CD8-positive, alpha-beta memory T cell (primary cell): Measurements from ENCODE around the gene ANO10. TPM values are rescaled to one million over a fixed set of nuclear protein-coding genes. Genes with fewer than 3 reads are reported as not detected.
"Not testable (repeated sequence)": the region's sequence is repeated elsewhere in the genome, so short reads cannot be mapped to it uniquely, and the experiment has no call there.

Experiments
- CTCF ChIA-PET: fragments of 350-600 bp; sonication (Branson Sonifier 250); formaldehyde crosslinking; loops from one replicate; lab custom pipeline; 2021; ENCODE audit warnings: antibody characterized with exemption; lab: Charles Lee
- POLR2A ChIA-PET: fragments of 350-600 bp; sonication (Branson Sonifier 250); formaldehyde crosslinking; loops from one replicate; lab custom pipeline; 2021; ENCODE audit warnings: antibody characterized with exemption; lab: Charles Lee
- DNase-seq, 5 donors: peaks; one replicate each; pipeline versions ENCODE4 v3.0.0 to v3.0.0-alpha.2; 2020 to 2022; ENCODE audit warnings: mixed read lengths in 1 of 5
- H3K27ac ChIP-seq: one replicate; pipeline ENCODE4 v1.7.0; 2013; ENCODE audit warnings: low read depth, mild to moderate bottlenecking, low read length, moderate library complexity
- H3K27me3 ChIP-seq: 2 replicates; pipeline ENCODE4 v1.7.0; 2013; ENCODE audit warnings: low read length, mild to moderate bottlenecking; ENCODE audit not compliant: insufficient read depth, poor library complexity, severe bottlenecking
- H3K36me3 ChIP-seq: 2 replicates; pipeline ENCODE4 v1.7.0; 2013; ENCODE audit warnings: mild to moderate bottlenecking, low read length, moderate library complexity; ENCODE audit not compliant: insufficient read depth
- H3K4me1 ChIP-seq: 2 replicates; pipeline ENCODE4 v1.7.0; 2013; ENCODE audit warnings: mild to moderate bottlenecking, low read length, moderate library complexity; ENCODE audit not compliant: insufficient read depth
- H3K4me3 ChIP-seq: 2 replicates; pipeline ENCODE4 v1.7.0; 2013; ENCODE audit warnings: mild to moderate bottlenecking, low read length
- H3K9me3 ChIP-seq: 2 replicates; pipeline ENCODE4 v1.7.0; 2013; ENCODE audit warnings: mild to moderate bottlenecking, low read length
- H3K27ac Mint-ChIP-seq, 8 donors: one replicate each; pipeline ENCODE4 v1.8.0; 2020 to 2021; ENCODE audit warnings: mixed read lengths in 8 of 8, mild to moderate bottlenecking in 6 of 8, inconsistent platforms in 3 of 8, moderate library complexity in 3 of 8
- H3K27me3 Mint-ChIP-seq, 2 donors: one replicate each; pipeline ENCODE4 v1.8.0; 2020 to 2021; ENCODE audit warnings: mixed read lengths in 2 of 2, mild to moderate bottlenecking in 1 of 2, moderate library complexity in 1 of 2
- H3K36me3 Mint-ChIP-seq, 3 donors: one replicate each; pipeline ENCODE4 v1.8.0; 2020 to 2021; ENCODE audit warnings: mixed read lengths in 3 of 3, inconsistent platforms in 1 of 3, mild to moderate bottlenecking in 1 of 3
- H3K4me1 Mint-ChIP-seq, 3 donors: one replicate each; pipeline ENCODE4 v1.8.0; 2020 to 2021; ENCODE audit warnings: mixed read lengths in 3 of 3, inconsistent platforms in 1 of 3, mild to moderate bottlenecking in 1 of 3
- H3K4me3 Mint-ChIP-seq, 7 donors: one replicate each; pipeline ENCODE4 v1.8.0; 2020 to 2021; ENCODE audit warnings: mixed read lengths in 7 of 7, mild to moderate bottlenecking in 6 of 7, moderate library complexity in 4 of 7, inconsistent platforms in 2 of 7
- H3K9me3 Mint-ChIP-seq, 5 donors: one replicate each; pipeline ENCODE4 v1.8.0; 2020 to 2022; ENCODE audit warnings: mixed read lengths in 5 of 5, mild to moderate bottlenecking in 3 of 5, moderate library complexity in 2 of 5, inconsistent platforms in 1 of 5
- polyA plus RNA-seq: library from polyadenylated mRNA; unstranded; fragments of 300-500 nt; fragmentation: Illumina TruSeq; gene quantifications from one replicate; pipeline ENCODE4 v1.2.3, GENCODE V29; 2021
- total RNA-seq, 2 experiments: library from RNA; stranded (reverse); gene quantifications; one replicate each; pipeline ENCODE4 v1.2.3, GENCODE V29; 2021

The ANO10 gene
- total and polyA plus RNA-seq, 3 experiments from 2014 or later: 8.1 to 12.3 (median 9.1) TPM

GRCh38 chr3:43587303-43587702 lies 34.5 kb downstream of the ANO10 start:
- Histone ChIP-seq H3K27ac (no peak overlapping the region), H3K4me3 (no peak overlapping the region), H3K36me3 (no peaks in the 10 kb centered on the region), H3K4me1 (peaks cover 7% of the 10 kb centered on the region), H3K9me3 (no peaks in the 10 kb centered on the region), H3K27me3 (no peaks in the 10 kb centered on the region)
- H3K36me3 Mint-ChIP-seq: peaks cover 14 to 18% (median 16%) of the 10 kb centered on the region in 3 donors
- CTCF ChIA-PET: no interaction called here
- H3K27me3 Mint-ChIP-seq: no peaks in the 10 kb centered on the region
- H3K4me3 Mint-ChIP-seq: no peak overlapping the region
- H3K4me1 Mint-ChIP-seq: peaks cover 6 to 12% (median 9%) of the 10 kb centered on the region in 3 donors
- POLR2A ChIA-PET: no interaction called here
- H3K9me3 Mint-ChIP-seq: peaks cover 0 to 10% (median 4%) of the 10 kb centered on the region in 5 donors
- H3K27ac Mint-ChIP-seq: no peak overlapping the region
- DNase-seq: no peak

GRCh38 chr3:43584043-43584826 lies 37.6 kb downstream of the ANO10 start:
- H3K27me3 Mint-ChIP-seq: no peaks in the 10 kb centered on the region
- POLR2A ChIA-PET: no interaction called here
- Histone ChIP-seq H3K27me3 (no peaks in the 10 kb centered on the region), H3K4me3 (no peak overlapping the region), H3K9me3 (no peaks in the 10 kb centered on the region), H3K4me1 (peaks cover 7% of the 10 kb centered on the region), H3K36me3 (no peaks in the 10 kb centered on the region), H3K27ac (no peak overlapping the region)
- H3K4me1 Mint-ChIP-seq: peaks cover 6 to 12% (median 9%) of the 10 kb centered on the region in 3 donors
- no peak overlapping the region for H3K4me3 Mint-ChIP-seq
- CTCF ChIA-PET: no interaction called here
- H3K36me3 Mint-ChIP-seq: peaks cover 2 to 6% (median 5%) of the 10 kb centered on the region in 3 donors
- H3K27ac Mint-ChIP-seq: peak overlapping the region in 1 of 8 donors; percentile 1
- peak in 1 of 5 donors; percentile 10 for DNase-seq
- no peaks in the 10 kb centered on the region for H3K9me3 Mint-ChIP-seq

GRCh38 chr3:43583481-43583880 lies 38.3 kb downstream of the ANO10 start:
- Mint-ChIP-seq H3K27ac (no peak overlapping the region), H3K9me3 (no peaks in the 10 kb centered on the region), H3K36me3 (peaks cover 2 to 6% (median 5%) of the 10 kb centered on the region in 3 donors), H3K4me3 (no peak overlapping the region), H3K27me3 (no peaks in the 10 kb centered on the region), H3K4me1 (peaks cover 6 to 12% (median 9%) of the 10 kb centered on the region in 3 donors)
- DNase-seq: no peak
- Histone ChIP-seq H3K36me3 (no peaks in the 10 kb centered on the region), H3K27me3 (no peaks in the 10 kb centered on the region), H3K4me3 (no peak overlapping the region), H3K9me3 (no peaks in the 10 kb centered on the region), H3K4me1 (peaks cover 7% of the 10 kb centered on the region), H3K27ac (no peak overlapping the region)
- POLR2A ChIA-PET: no interaction called here
- CTCF ChIA-PET: no interaction called here

DNA sequence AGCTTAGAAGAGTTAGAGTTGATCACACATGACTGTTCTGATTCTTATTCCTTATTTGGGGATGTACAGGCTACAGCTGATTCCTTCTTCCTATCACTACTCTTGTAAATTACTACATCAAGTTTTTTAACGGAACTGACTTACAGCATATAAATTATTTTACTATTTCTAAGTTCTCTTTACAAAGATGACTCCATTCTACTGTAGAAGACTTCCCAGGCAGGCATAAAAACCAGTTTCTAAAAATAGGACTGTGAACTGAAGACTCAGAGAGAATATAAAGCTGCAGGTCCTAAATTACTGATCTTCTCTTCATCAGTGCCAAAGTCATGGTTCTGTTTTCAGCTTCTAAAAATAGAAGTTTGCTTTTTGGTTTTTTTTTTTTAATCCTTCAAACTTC lies 38.9 kb downstream of the ANO10 start:
- Histone ChIP-seq H3K27ac (no peak overlapping the region), H3K27me3 (no peaks in the 10 kb centered on the region), H3K36me3 (no peaks in the 10 kb centered on the region), H3K9me3 (no peaks in the 10 kb centered on the region), H3K4me3 (no peak overlapping the region), H3K4me1 (peaks cover 7% of the 10 kb centered on the region)
- Mint-ChIP-seq H3K27me3 (no peaks in the 10 kb centered on the region), H3K27ac (no peak overlapping the region), H3K4me1 (peaks cover 6 to 12% (median 9%) of the 10 kb centered on the region in 3 donors), H3K4me3 (no peak overlapping the region), H3K36me3 (peaks cover 2 to 11% (median 7%) of the 10 kb centered on the region in 3 donors), H3K9me3 (no peaks in the 10 kb centered on the region)
- POLR2A ChIA-PET: interaction anchor here (0.6 kb wide), 1 partner anchor 39 kb away, joined by 3 read pairs; the partner anchor contains the start of gene ANO10
- CTCF ChIA-PET: no interaction called here
- no peak for DNase-seq

GRCh38 chr3:43581343-43581742 lies 40.5 kb downstream of the ANO10 start:
- Mint-ChIP-seq H3K4me3 (no peak overlapping the region), H3K27me3 (no peaks in the 10 kb centered on the region), H3K4me1 (peaks cover 6 to 12% (median 9%) of the 10 kb centered on the region in 3 donors), H3K9me3 (no peaks in the 10 kb centered on the region), H3K36me3 (peaks cover 13 to 20% (median 17%) of the 10 kb centered on the region in 3 donors), H3K27ac (no peak overlapping the region)
- Histone ChIP-seq H3K27me3 (no peaks in the 10 kb centered on the region), H3K4me1 (peaks cover 7% of the 10 kb centered on the region), H3K4me3 (no peak overlapping the region), H3K27ac (no peak overlapping the region), H3K36me3 (no peaks in the 10 kb centered on the region), H3K9me3 (no peaks in the 10 kb centered on the region)
- ChIA-PET POLR2A (no interaction called here), CTCF (no interaction called here)
- no peak for DNase-seq

GRCh38 chr3:43580181-43580580 lies 41.6 kb downstream of the ANO10 start:
- DNase-seq: no peak
- no peaks in the 10 kb centered on the region for H3K9me3 ChIP-seq
- Mint-ChIP-seq H3K4me1 (peaks cover 6 to 12% (median 9%) of the 10 kb centered on the region in 3 donors), H3K4me3 (no peak overlapping the region), H3K9me3 (no peaks in the 10 kb centered on the region), H3K36me3 (peaks cover 21 to 27% (median 21%) of the 10 kb centered on the region in 3 donors), H3K27me3 (no peaks in the 10 kb centered on the region), H3K27ac (no peak overlapping the region)
- CTCF ChIA-PET: no interaction called here
- no peak overlapping the region for H3K27ac ChIP-seq
- H3K4me1 ChIP-seq: peaks cover 7% of the 10 kb centered on the region
- POLR2A ChIA-PET: no interaction called here
- no peaks in the 10 kb centered on the region for H3K36me3 ChIP-seq
- no peaks in the 10 kb centered on the region for H3K27me3 ChIP-seq
- no peak overlapping the region for H3K4me3 ChIP-seq

DNA sequence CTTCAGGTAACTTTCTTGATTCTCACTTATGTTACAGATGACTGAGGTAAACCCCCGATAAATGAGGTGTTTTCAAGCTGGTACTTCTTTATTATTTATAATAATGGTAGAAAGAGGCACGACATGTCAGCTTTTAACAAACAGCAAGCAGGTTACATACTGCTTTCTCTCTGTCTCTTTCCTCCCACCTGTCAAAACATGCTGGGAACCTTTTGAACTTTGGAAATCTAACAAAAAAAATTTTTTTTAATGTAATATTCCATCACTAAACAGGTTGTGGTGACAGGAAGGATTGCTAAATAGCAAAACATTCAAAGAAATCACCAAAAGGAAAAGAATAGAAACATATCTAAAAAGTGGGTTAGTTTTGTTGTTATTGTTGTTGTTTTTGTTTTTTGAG lies 48.2 kb downstream of the ANO10 start:
- CTCF ChIA-PET: no interaction called here
- H3K4me3 Mint-ChIP-seq: no peak overlapping the region
- H3K27ac Mint-ChIP-seq: no peak overlapping the region
- no peaks in the 10 kb centered on the region for H3K4me1 ChIP-seq
- H3K27me3 ChIP-seq: no peaks in the 10 kb centered on the region
- H3K9me3 ChIP-seq: no peaks in the 10 kb centered on the region
- no peaks in the 10 kb centered on the region for H3K4me1 Mint-ChIP-seq
- POLR2A ChIA-PET: no interaction called here
- no peak overlapping the region for H3K27ac ChIP-seq
- H3K36me3 Mint-ChIP-seq: peaks cover 18 to 20% (median 20%) of the 10 kb centered on the region in 3 donors
- no peaks in the 10 kb centered on the region for H3K9me3 Mint-ChIP-seq
- H3K36me3 ChIP-seq: no peaks in the 10 kb centered on the region
- DNase-seq: no peak
- H3K4me3 ChIP-seq: no peak overlapping the region
- H3K27me3 Mint-ChIP-seq: no peaks in the 10 kb centered on the region

GRCh38 chr3:43565661-43566341 lies 56.0 kb downstream of the ANO10 start:
- H3K27me3 Mint-ChIP-seq, DNase-seq, H3K27ac Mint-ChIP-seq, H3K4me3 ChIP-seq, H3K27me3 ChIP-seq, CTCF ChIA-PET, H3K36me3 ChIP-seq, H3K4me1 Mint-ChIP-seq, H3K27ac ChIP-seq, H3K9me3 Mint-ChIP-seq, H3K4me3 Mint-ChIP-seq, H3K9me3 ChIP-seq, H3K4me1 ChIP-seq, POLR2A ChIA-PET: not testable (repeated sequence)
- H3K36me3 Mint-ChIP-seq: peaks cover 5 to 15% (median 8%) of the 10 kb centered on the region in 3 donors
